Muscle of leg (tissue), 11 donors: Measurements from ENCODE around the gene IMPACT. TPM values are rescaled to one million over a fixed set of nuclear protein-coding genes. Genes with fewer than 3 reads are reported as not detected.

ENCODE experiments used
- DNase-seq: peaks from one replicate; pipeline ENCODE4 v3.0.0; 2013
- H3K27ac ChIP-seq: one replicate; pipeline ENCODE4 v1.5.1; 2013; ENCODE audit warnings: mild to moderate bottlenecking, low read length, control low read depth
- H3K27me3 ChIP-seq: one replicate; pipeline ENCODE4 v1.6.1; 2013; ENCODE audit warnings: low read length; ENCODE audit not compliant: control insufficient read depth, insufficient read depth
- H3K36me3 ChIP-seq: one replicate; pipeline ENCODE4 v1.6.1; 2013; ENCODE audit warnings: low read length; ENCODE audit not compliant: control insufficient read depth, insufficient read depth
- H3K4me1 ChIP-seq: one replicate; pipeline ENCODE4 v1.6.1; 2013; ENCODE audit warnings: low read length; ENCODE audit not compliant: control insufficient read depth, insufficient read depth
- H3K4me3 ChIP-seq: one replicate; pipeline ENCODE4 v1.5.1; 2013; ENCODE audit warnings: low read length, control low read depth
- H3K9me3 ChIP-seq: replicated peaks from 2 replicates; pipeline ENCODE4 v1.6.1; 2013; ENCODE audit warnings: low read depth, low read length; ENCODE audit not compliant: control insufficient read depth
- WGBS: methylation state at CpG from one replicate; pipeline ENCODE4 v1.1.5; 2013; ENCODE audit warnings: missing lambda C conversion rate; ENCODE audit not compliant: insufficient coverage; 5-methylcytosine and 5-hydroxymethylcytosine counted together
- polyA plus RNA-seq, 8 donors: library from polyadenylated mRNA; unstranded; fragments of 120-200 nt; gene quantifications; one replicate each; pipeline versions ENCODE4 v1.2.1 to v1.2.3, GENCODE V29; 2013; ENCODE audit warnings: inconsistent platforms in 1 of 8, low replicate concordance in 1 of 8; ENCODE audit not compliant: insufficient read length in 8 of 8, insufficient read depth in 1 of 8
- total RNA-seq: library from RNA; stranded (reverse); fragments of 120-200 nt; gene quantifications from one replicate; pipeline ENCODE4 v1.2.4, GENCODE V29; 2013

The IMPACT gene
- total and polyA plus RNA-seq, 9 donors = 28.5 to 43.3 (median 37.0) TPM

- Histone ChIP-seq H3K27me3 (no peaks in the 10 kb centered on the region), H3K9me3 (peaks cover 5% of the 10 kb centered on the region), H3K27ac (no peak overlapping the region), H3K36me3 (no peaks in the 10 kb centered on the region), H3K4me1 (peaks cover 9% of the 10 kb centered on the region), H3K4me3 (no peak overlapping the region)
- 61% methylated on average over 17 of the region's 21 CpGs for WGBS
- DNase-seq = no peak
These were observed 65.7 kb downstream of the IMPACT start for GRCh38 chr18:24491927-24492834.

- peaks cover 5% of the 10 kb centered on the region for H3K9me3 ChIP-seq
- H3K36me3 ChIP-seq = no peaks in the 10 kb centered on the region
- no peak for DNase-seq
- no CpG with 5 or more reads among the region's 2 CpGs for WGBS
- H3K27me3 ChIP-seq = no peaks in the 10 kb centered on the region
- peaks cover 14% of the 10 kb centered on the region for H3K4me1 ChIP-seq
- no peak overlapping the region for H3K27ac ChIP-seq
- H3K4me3 ChIP-seq = no peak overlapping the region
These were observed 68.1 kb downstream of the IMPACT start for GRCh38 chr18:24494586-24494985.

- Histone ChIP-seq H3K27me3 (no peaks in the 10 kb centered on the region), H3K27ac (peak overlapping the region; percentile 83), H3K4me1 (peaks cover 11% of the 10 kb centered on the region), H3K9me3 (peaks cover 5% of the 10 kb centered on the region), H3K36me3 (no peaks in the 10 kb centered on the region), H3K4me3 (no peak overlapping the region)
- DNase-seq = peak; percentile 90
- no CpG with 5 or more reads among the region's 1 CpG for WGBS
These were observed 70.7 kb downstream of the IMPACT start for GRCh38 chr18:24497031-24497754.

- peaks cover 10% of the 10 kb centered on the region for H3K4me1 ChIP-seq
- 39% methylated on average over 5 of the region's 5 CpGs for WGBS
- DNase-seq = peak; percentile 90
- H3K9me3 ChIP-seq = no peaks in the 10 kb centered on the region
- H3K36me3 ChIP-seq = no peaks in the 10 kb centered on the region
- no peaks in the 10 kb centered on the region for H3K27me3 ChIP-seq
- no peak overlapping the region for H3K4me3 ChIP-seq
- H3K27ac ChIP-seq = no peak overlapping the region
These were observed 73.3 kb downstream of the IMPACT start for GRCh38 chr18:24499814-24500213.

GRCh38 chr18:24500217-24500616 is 73.7 kb downstream of the IMPACT start:
- no peaks in the 10 kb centered on the region for H3K9me3 ChIP-seq
- no peak for DNase-seq
- WGBS = 89% methylated on average over 2 of the region's 2 CpGs
- H3K27ac ChIP-seq = no peak overlapping the region
- peaks cover 10% of the 10 kb centered on the region for H3K4me1 ChIP-seq
- H3K36me3 ChIP-seq = no peaks in the 10 kb centered on the region
- no peak overlapping the region for H3K4me3 ChIP-seq
- H3K27me3 ChIP-seq = no peaks in the 10 kb centered on the region

- no peak overlapping the region for H3K27ac ChIP-seq
- H3K27me3 ChIP-seq = no peaks in the 10 kb centered on the region
- H3K4me1 ChIP-seq = peaks cover 10% of the 10 kb centered on the region
- H3K36me3 ChIP-seq = no peaks in the 10 kb centered on the region
- H3K9me3 ChIP-seq = no peaks in the 10 kb centered on the region
- no peak for DNase-seq
- WGBS = 84% methylated on average over 6 of the region's 6 CpGs
- no peak overlapping the region for H3K4me3 ChIP-seq
These were observed 74.3 kb downstream of the IMPACT start for GRCh38 chr18:24500766-24501165.

- H3K27me3 ChIP-seq = no peaks in the 10 kb centered on the region
- no peak for DNase-seq
- no peaks in the 10 kb centered on the region for H3K9me3 ChIP-seq
- no peaks in the 10 kb centered on the region for H3K36me3 ChIP-seq
- no peak overlapping the region for H3K27ac ChIP-seq
- no peak overlapping the region for H3K4me3 ChIP-seq
- H3K4me1 ChIP-seq = no peaks in the 10 kb centered on the region
- 65% methylated on average over 3 of the region's 7 CpGs for WGBS
These were observed 76.4 kb downstream of the IMPACT start for GRCh38 chr18:24502667-24503523.

Other genes with a start within 250 kb of the IMPACT start
- 67.1 TPM for gene OSBPL1A, start 28.8 kb upstream of the IMPACT start, total RNA-seq
- 10 to 100 TPM; 43.0 to 68.0 (median 54.5) TPM for gene OSBPL1A, start 28.8 kb upstream of the IMPACT start, polyA plus RNA-seq
- gene HRH4, start 34.0 kb downstream of the IMPACT start, total RNA-seq = 0.09 TPM
- under 1 TPM in 3 of 8 donors, not detected in 5; 0.04 to 0.08 (median 0.04) TPM for gene HRH4, start 34.0 kb downstream of the IMPACT start, polyA plus RNA-seq